H9 (cell line): Measurements from ENCODE around the gene CTNNB1. TPM values are rescaled to one million over a fixed set of nuclear protein-coding genes. Genes with fewer than 3 reads are reported as not detected.
A peak's percentile ranks its signal among the peaks of the same experiment; 100 is the strongest.

Experiments
- DNase-seq: peaks from one replicate; pipeline ENCODE4 v3.0.0-alpha.2; 2017
- H2AFZ ChIP-seq: one replicate; pipeline ENCODE4 v1.6.1; 2013; ENCODE audit warnings: mild to moderate bottlenecking, low read length, control low read depth, moderate library complexity
- H2AK5ac ChIP-seq: 2 replicates; pipeline ENCODE4 v1.6.1; 2013; ENCODE audit warnings: low read length, control low read depth, mixed read lengths; ENCODE audit not compliant: insufficient read length
- H2BK120ac ChIP-seq: one replicate; pipeline ENCODE4 v1.6.1; 2013; ENCODE audit warnings: low read depth, mild to moderate bottlenecking, low read length, control low read depth, inconsistent platforms; ENCODE audit not compliant: poor library complexity, severe bottlenecking
- H2BK12ac ChIP-seq: 2 replicates; pipeline ENCODE4 v1.6.1; 2013; ENCODE audit warnings: low read length, control low read depth, mixed read lengths, low read depth; ENCODE audit not compliant: insufficient read length
- H2BK15ac ChIP-seq: 2 replicates; pipeline ENCODE4 v1.6.1; 2013; ENCODE audit warnings: low read depth, low read length, control low read depth
- H2BK20ac ChIP-seq: one replicate; pipeline ENCODE4 v1.6.1; 2013; ENCODE audit warnings: low read depth, mild to moderate bottlenecking, low read length, control low read depth, inconsistent platforms; ENCODE audit not compliant: poor library complexity, severe bottlenecking
- H2BK5ac ChIP-seq: 2 replicates; pipeline ENCODE4 v1.6.1; 2013; ENCODE audit warnings: low read length, control low read depth, mixed read lengths; ENCODE audit not compliant: insufficient read length
- H3K14ac ChIP-seq: 2 replicates; pipeline ENCODE4 v1.6.1; 2013; ENCODE audit warnings: low read length, control low read depth; ENCODE audit not compliant: insufficient read depth
- H3K18ac ChIP-seq: 2 replicates; pipeline ENCODE4 v1.6.1; 2013; ENCODE audit warnings: low read depth, mild to moderate bottlenecking, mixed read lengths, low read length, control low read depth; ENCODE audit not compliant: insufficient read length
- H3K23ac ChIP-seq: 2 replicates; pipeline ENCODE4 v1.6.1; 2013; ENCODE audit warnings: low read length, control low read depth, mixed read lengths, low read depth; ENCODE audit not compliant: insufficient read length
- H3K23me2 ChIP-seq: 2 replicates; pipeline ENCODE4 v1.6.1; 2013; ENCODE audit warnings: low read depth, mild to moderate bottlenecking, mixed read lengths, low read length, control low read depth; ENCODE audit not compliant: insufficient read length, poor library complexity, severe bottlenecking
- H3K27ac ChIP-seq: 2 replicates; pipeline ENCODE4 v1.5.1; 2013; ENCODE audit warnings: low read length, control low read depth, mixed read lengths, low read depth; ENCODE audit not compliant: insufficient read length
- H3K27me3 ChIP-seq: 2 replicates; pipeline ENCODE4 v1.6.1; 2013; ENCODE audit warnings: low read length, control low read depth, inconsistent platforms; ENCODE audit not compliant: insufficient read depth
- H3K4ac ChIP-seq: 2 replicates; pipeline ENCODE4 v1.6.1; 2013; ENCODE audit warnings: low read depth, mild to moderate bottlenecking, control low read depth, inconsistent platforms, low read length, moderate library complexity
- H3K4me1 ChIP-seq: 2 replicates; pipeline ENCODE4 v1.6.1; 2013; ENCODE audit warnings: low read length, control low read depth, inconsistent platforms; ENCODE audit not compliant: insufficient read depth
- H3K4me2 ChIP-seq: 2 replicates; pipeline ENCODE4 v1.6.1; 2013; ENCODE audit warnings: low read length, control low read depth, mixed read lengths; ENCODE audit not compliant: insufficient read length, insufficient read depth
- H3K56ac ChIP-seq: 2 replicates; pipeline ENCODE4 v1.6.1; 2013; ENCODE audit warnings: low read depth, mild to moderate bottlenecking, mixed read lengths, low read length, control low read depth; ENCODE audit not compliant: insufficient read length
- H3K79me1 ChIP-seq: 2 replicates; pipeline ENCODE4 v1.6.1; 2013; ENCODE audit warnings: low read depth, mild to moderate bottlenecking, moderate library complexity, low read length, control low read depth, inconsistent platforms; ENCODE audit not compliant: insufficient read depth, poor library complexity, severe bottlenecking
- H3K79me2 ChIP-seq: 2 replicates; pipeline ENCODE4 v1.6.1; 2013; ENCODE audit warnings: low read length, control low read depth, inconsistent platforms; ENCODE audit not compliant: insufficient read depth
- H3K9ac ChIP-seq: 2 replicates; pipeline ENCODE4 v1.6.1; 2013; ENCODE audit warnings: low read length, control low read depth, mixed read lengths; ENCODE audit not compliant: insufficient read length; ENCODE audit errors: extremely low read depth
- H3K9me3 ChIP-seq: one replicate; pipeline ENCODE4 v1.6.1; 2013; ENCODE audit warnings: low read depth, low read length, inconsistent platforms; ENCODE audit not compliant: control insufficient read depth
- H3T11ph ChIP-seq: one replicate; pipeline ENCODE4 v1.6.1; 2013; ENCODE audit warnings: mild to moderate bottlenecking, low read length, control low read depth, inconsistent platforms
- H4K20me1 ChIP-seq: one replicate; pipeline ENCODE4 v1.6.1; 2013; ENCODE audit not compliant: control insufficient read depth, insufficient read length, insufficient read depth
- H4K5ac ChIP-seq: 2 replicates; pipeline ENCODE4 v1.6.1; 2013; ENCODE audit warnings: low read depth, mild to moderate bottlenecking, mixed read lengths, low read length, control low read depth; ENCODE audit not compliant: insufficient read length
- H4K8ac ChIP-seq: replicated peaks from 2 replicates; pipeline ENCODE4 v1.6.1; 2013; ENCODE audit warnings: low read length, control low read depth, mixed read lengths, low read depth; ENCODE audit not compliant: insufficient read length
- H4K91ac ChIP-seq: 2 replicates; pipeline ENCODE4 v1.6.1; 2013; ENCODE audit warnings: low read depth, mild to moderate bottlenecking, moderate library complexity, mixed read lengths, low read length, control low read depth; ENCODE audit not compliant: insufficient read length
- H3K27ac Mint-ChIP-seq, 3 experiments: 2 replicates in 2 of 3; 3 replicates in 1 of 3; pipeline ENCODE4 v1.8.0; 2020 to 2021; ENCODE audit warnings: mixed read lengths in 3 of 3, mild to moderate bottlenecking in 1 of 3, moderate library complexity in 1 of 3
- H3K27me3 Mint-ChIP-seq: 2 replicates; pipeline ENCODE4 v1.8.0; 2021; ENCODE audit warnings: low read depth, mild to moderate bottlenecking, moderate library complexity, mixed read lengths
- H3K36me3 Mint-ChIP-seq, 3 experiments: 2 replicates in 2 of 3; 3 replicates in 1 of 3; pipeline ENCODE4 v1.8.0; 2020 to 2021; ENCODE audit warnings: low read depth in 3 of 3, mixed read lengths in 3 of 3; ENCODE audit not compliant: insufficient read depth in 1 of 3
- H3K4me1 Mint-ChIP-seq, 2 experiments: 2 replicates each; pipeline ENCODE4 v1.8.0; 2020; ENCODE audit warnings: mixed read lengths in 2 of 2
- H3K4me3 Mint-ChIP-seq, 2 experiments: 2 replicates in 1 of 2; 3 replicates in 1 of 2; pipeline ENCODE4 v1.8.0; 2020 to 2021; ENCODE audit warnings: mild to moderate bottlenecking in 2 of 2, mixed read lengths in 2 of 2, moderate library complexity in 1 of 2
- H3K9me3 Mint-ChIP-seq, 2 experiments: 2 replicates in 1 of 2; 3 replicates in 1 of 2; pipeline ENCODE4 v1.8.0; 2020; ENCODE audit warnings: mild to moderate bottlenecking in 2 of 2, mixed read lengths in 2 of 2, moderate library complexity in 1 of 2
- WGBS: extraction: QIAGEN DNeasy Blood & Tissue Kit; methylation state at CpG from one replicate; pipeline ENCODE4 v1.1.7; 2013; ENCODE audit warnings: missing lambda C conversion rate, low lambda C conversion rate, mixed read lengths; ENCODE audit not compliant: insufficient read length; ENCODE audit errors: extremely low coverage; 5-methylcytosine and 5-hydroxymethylcytosine counted together
- total RNA-seq: library from RNA; stranded (reverse); gene quantifications from 2 replicates; pipeline ENCODE4 v1.2.1, GENCODE V29; 2021
- TF ChIP-seq, protein P1 (sequence below): fragments of 200-600 bp; sonication (generic); conservative IDR thresholded peaks from 3 replicates; pipeline ENCODE4 v1.8.0; 2021; ENCODE audit warnings: antibody characterized with exemption, mild to moderate bottlenecking

Gene CTNNB1
- total RNA-seq, 1 experiment from 2014 or later: 500 TPM

DNA sequence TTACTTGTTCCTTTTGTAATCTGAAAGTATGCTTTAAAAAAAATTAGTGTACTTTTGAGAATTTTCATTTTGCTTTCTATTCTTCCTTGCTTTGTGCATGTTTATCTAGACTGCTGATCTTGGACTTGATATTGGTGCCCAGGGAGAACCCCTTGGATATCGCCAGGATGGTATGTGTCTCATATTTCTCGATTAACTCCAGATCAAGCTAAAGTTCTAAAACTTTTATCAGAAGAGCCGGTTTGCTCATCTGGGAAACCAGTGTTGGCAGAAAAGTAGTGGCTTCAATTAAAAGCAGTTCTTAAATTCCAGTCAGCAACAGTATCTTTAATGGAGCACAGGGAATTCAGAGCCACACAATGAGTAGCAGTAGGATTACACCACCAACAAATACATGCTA is 38.6 kb downstream of the CTNNB1 start:
- H3K18ac ChIP-seq: no peak overlapping the region
- no peak overlapping the region for H3K23ac ChIP-seq
- no peak overlapping the region for H2BK12ac ChIP-seq
- no peak overlapping the region for H3K27ac ChIP-seq
- no peak overlapping the region for H3K4ac ChIP-seq
- no peak for DNase-seq
- no peak overlapping the region for H2BK5ac ChIP-seq
- H3T11ph ChIP-seq: no peak overlapping the region
- H4K91ac ChIP-seq: no peak overlapping the region
- no peak overlapping the region for H2BK15ac ChIP-seq
- H3K9ac ChIP-seq: no peak overlapping the region
- no peak overlapping the region for H2BK20ac ChIP-seq
- no CpG with 5 or more reads among the region's 3 CpGs for WGBS
- H2BK120ac ChIP-seq: no peak overlapping the region
- H4K5ac ChIP-seq: no peak overlapping the region
- no peaks in the 10 kb centered on the region for H3K79me1 ChIP-seq
- H3K4me1 ChIP-seq: no peaks in the 10 kb centered on the region
- H4K20me1 ChIP-seq: no peaks in the 10 kb centered on the region
- Mint-ChIP-seq H3K9me3 (no peaks in the 10 kb centered on the region), H3K27ac (peak overlapping the region in 1 of 3 experiments; percentile 10; a peak in 1 of 7 replicates), H3K4me1 (peaks cover 32 to 52% of the 10 kb centered on the region in 2 experiments), H3K27me3 (no peaks in the 10 kb centered on the region), H3K36me3 (peaks cover 52 to 90% (median 90%) of the 10 kb centered on the region in 3 experiments; a peak in 6 of 7 replicates), H3K4me3 (no peak overlapping the region)
- no peak overlapping the region for H2AFZ ChIP-seq
- H3K23me2 ChIP-seq: no peaks in the 10 kb centered on the region
- H3K14ac ChIP-seq: no peak overlapping the region
- H3K79me2 ChIP-seq: no peaks in the 10 kb centered on the region
- no peaks in the 10 kb centered on the region for H3K9me3 ChIP-seq
- H3K56ac ChIP-seq: no peak overlapping the region
- no peaks in the 10 kb centered on the region for H3K27me3 ChIP-seq
- no peak overlapping the region for H2AK5ac ChIP-seq
- H3K4me2 ChIP-seq: no peak overlapping the region
- TF ChIP-seq, protein P1, sequence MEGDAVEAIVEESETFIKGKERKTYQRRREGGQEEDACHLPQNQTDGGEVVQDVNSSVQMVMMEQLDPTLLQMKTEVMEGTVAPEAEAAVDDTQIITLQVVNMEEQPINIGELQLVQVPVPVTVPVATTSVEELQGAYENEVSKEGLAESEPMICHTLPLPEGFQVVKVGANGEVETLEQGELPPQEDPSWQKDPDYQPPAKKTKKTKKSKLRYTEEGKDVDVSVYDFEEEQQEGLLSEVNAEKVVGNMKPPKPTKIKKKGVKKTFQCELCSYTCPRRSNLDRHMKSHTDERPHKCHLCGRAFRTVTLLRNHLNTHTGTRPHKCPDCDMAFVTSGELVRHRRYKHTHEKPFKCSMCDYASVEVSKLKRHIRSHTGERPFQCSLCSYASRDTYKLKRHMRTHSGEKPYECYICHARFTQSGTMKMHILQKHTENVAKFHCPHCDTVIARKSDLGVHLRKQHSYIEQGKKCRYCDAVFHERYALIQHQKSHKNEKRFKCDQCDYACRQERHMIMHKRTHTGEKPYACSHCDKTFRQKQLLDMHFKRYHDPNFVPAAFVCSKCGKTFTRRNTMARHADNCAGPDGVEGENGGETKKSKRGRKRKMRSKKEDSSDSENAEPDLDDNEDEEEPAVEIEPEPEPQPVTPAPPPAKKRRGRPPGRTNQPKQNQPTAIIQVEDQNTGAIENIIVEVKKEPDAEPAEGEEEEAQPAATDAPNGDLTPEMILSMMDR: no peak
- no peak overlapping the region for H4K8ac ChIP-seq
